Measurements from ENCODE around the gene CLPSL1. TPM values are rescaled to one million over a fixed set of nuclear protein-coding genes. Genes with fewer than 3 reads are reported as not detected.

Gene CLPSL1
- total RNA-seq, 5 donors from 2014 or later (not counting 1 experiment from before 2014, with no cell fraction given), result not detected

- ChIA-PET CTCF (no interaction called here), POLR2A (no interaction called here)
- H3K9me3 ChIP-seq, result no peaks in the 10 kb centered on the region
- H3K36me3 ChIP-seq (ENCODE audit: control insufficient read depth in 2 of 2, extremely low read depth in 1 of 2, insufficient read depth in 1 of 2, low read length in 1 of 2), result no peaks in the 10 kb centered on the region
- DNase-seq (no peak), ATAC-seq (replicated peaks in 1 of 4) (no peak)
- no peaks in the 10 kb centered on the region for H3K4me1 ChIP-seq (ENCODE audit: control insufficient read depth in 1 of 2, extremely low read depth in 1 of 2, insufficient read depth in 2 of 2, low read length in 2 of 2)
- Mint-ChIP-seq H3K9me3 (peaks cover 0 to 8% (median 7%) of the 10 kb centered on the region in 3 donors), H3K4me3 (no peak overlapping the region), H3K27me3 (peaks cover 0 to 4% of the 10 kb centered on the region in 2 donors), H3K27ac (no peak overlapping the region), H3K4me1 (no peaks in the 10 kb centered on the region), H3K36me3 (peaks cover 7% of the 10 kb centered on the region)
- no peak overlapping the region for H3K27ac ChIP-seq (ENCODE audit: low read length)
- WGBS (ENCODE audit: insufficient coverage), result 89% methylated on average over 4 of the region's 7 CpGs
- H3K27me3 ChIP-seq (replicated peaks in 1 of 2; ENCODE audit: control insufficient read depth in 2 of 2, extremely low read depth in 1 of 2, insufficient read depth in 2 of 2, low read length in 1 of 2), result no peaks in the 10 kb centered on the region
- H3K4me3 ChIP-seq (ENCODE audit: control insufficient read depth in 1 of 2, extremely low read depth in 1 of 2, low read length in 1 of 2), result no peak overlapping the region
Observed at GRCh38 chr6:35745509-35745908, 35.3 kb upstream of the CLPSL1 start.

GRCh38 chr6:35746516-35746915 is 34.3 kb upstream of the CLPSL1 start:
- 92% methylated on average over 3 of the region's 3 CpGs for WGBS (ENCODE audit: insufficient coverage)
- DNase-seq (no peak), ATAC-seq (replicated peaks in 1 of 4) (no peak)
- ChIA-PET CTCF (interaction anchor here in 1 of 2 donors (0.8 kb wide), 1 partner anchor 12 kb away, joined by 3 read pairs; no protein-coding TSS in a partner anchor), POLR2A (no interaction called here)
- Mint-ChIP-seq H3K4me3 (no peak overlapping the region), H3K9me3 (peaks cover 0 to 8% (median 7%) of the 10 kb centered on the region in 3 donors), H3K27me3 (peaks cover 0 to 4% of the 10 kb centered on the region in 2 donors), H3K4me1 (no peaks in the 10 kb centered on the region), H3K36me3 (peaks cover 7% of the 10 kb centered on the region), H3K27ac (no peak overlapping the region)
- H3K9me3 ChIP-seq, result no peaks in the 10 kb centered on the region
- no peak overlapping the region for H3K27ac ChIP-seq (ENCODE audit: low read length)
- no peaks in the 10 kb centered on the region for H3K4me1 ChIP-seq (ENCODE audit: control insufficient read depth in 1 of 2, extremely low read depth in 1 of 2, insufficient read depth in 2 of 2, low read length in 2 of 2)
- H3K27me3 ChIP-seq (replicated peaks in 1 of 2; ENCODE audit: control insufficient read depth in 2 of 2, extremely low read depth in 1 of 2, insufficient read depth in 2 of 2, low read length in 1 of 2), result no peaks in the 10 kb centered on the region
- no peaks in the 10 kb centered on the region for H3K36me3 ChIP-seq (ENCODE audit: control insufficient read depth in 2 of 2, extremely low read depth in 1 of 2, insufficient read depth in 1 of 2, low read length in 1 of 2)
- H3K4me3 ChIP-seq (ENCODE audit: control insufficient read depth in 1 of 2, extremely low read depth in 1 of 2, low read length in 1 of 2), result no peak overlapping the region

- Mint-ChIP-seq H3K4me3 (no peak overlapping the region), H3K4me1 (no peaks in the 10 kb centered on the region), H3K27ac (no peak overlapping the region), H3K9me3 (peaks cover 0 to 8% (median 7%) of the 10 kb centered on the region in 3 donors), H3K36me3 (peaks cover 7% of the 10 kb centered on the region), H3K27me3 (peaks cover 0 to 2% of the 10 kb centered on the region in 2 donors)
- no CpG with 5 or more reads among the region's 1 CpG for WGBS (ENCODE audit: insufficient coverage)
- no peak overlapping the region for H3K4me3 ChIP-seq (ENCODE audit: control insufficient read depth in 1 of 2, extremely low read depth in 1 of 2, low read length in 1 of 2)
- ChIA-PET POLR2A (no interaction called here), CTCF (no interaction called here)
- no peaks in the 10 kb centered on the region for H3K4me1 ChIP-seq (ENCODE audit: control insufficient read depth in 1 of 2, extremely low read depth in 1 of 2, insufficient read depth in 2 of 2, low read length in 2 of 2)
- DNase-seq (no peak), ATAC-seq (replicated peaks in 1 of 4) (no peak)
- H3K9me3 ChIP-seq, result no peaks in the 10 kb centered on the region
- H3K27ac ChIP-seq (ENCODE audit: low read length), result no peak overlapping the region
- H3K27me3 ChIP-seq (replicated peaks in 1 of 2; ENCODE audit: control insufficient read depth in 2 of 2, extremely low read depth in 1 of 2, insufficient read depth in 2 of 2, low read length in 1 of 2), result no peaks in the 10 kb centered on the region
- H3K36me3 ChIP-seq (ENCODE audit: control insufficient read depth in 2 of 2, extremely low read depth in 1 of 2, insufficient read depth in 1 of 2, low read length in 1 of 2), result no peaks in the 10 kb centered on the region
Observed at GRCh38 chr6:35747877-35748276, 32.9 kb upstream of the CLPSL1 start.

- POLR2A ChIA-PET, result interaction anchor here in 1 of 2 donors (0.5 kb wide), 1 partner anchor 10 kb away, joined by 7 read pairs; no protein-coding TSS in a partner anchor
- peaks cover 7% of the 10 kb centered on the region for H3K36me3 Mint-ChIP-seq
- CTCF ChIA-PET, result no interaction called here
Observed at GRCh38 chr6:35750557-35750956, 30.3 kb upstream of the CLPSL1 start.

DNA sequence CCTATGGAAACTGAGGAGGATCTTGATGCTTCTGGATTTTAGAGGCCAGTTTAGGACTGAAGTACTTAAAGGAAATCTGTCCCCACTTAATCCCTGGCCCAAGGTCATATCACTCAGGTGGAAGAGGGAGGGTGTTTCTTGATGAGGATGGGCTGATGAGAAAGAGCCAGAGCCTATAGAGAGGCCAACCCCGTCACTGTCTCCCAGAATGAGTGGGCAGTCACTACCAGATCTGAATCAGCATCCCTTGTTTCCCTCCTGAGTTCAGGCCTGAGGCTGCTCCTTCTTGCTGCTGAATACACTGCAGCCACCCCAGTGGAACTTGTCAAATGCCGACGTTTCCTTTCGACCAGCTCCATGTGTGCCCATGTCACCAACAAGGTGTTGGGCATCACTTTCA is 29.2 kb upstream of the CLPSL1 start:
- Mint-ChIP-seq H3K4me3 (no peak overlapping the region), H3K27me3 (peaks cover 0 to 3% of the 10 kb centered on the region in 2 donors), H3K36me3 (peaks cover 7% of the 10 kb centered on the region), H3K9me3 (peaks cover 0 to 8% (median 7%) of the 10 kb centered on the region in 3 donors), H3K27ac (no peak overlapping the region), H3K4me1 (peaks cover 0 to 3% (median 0%) of the 10 kb centered on the region in 3 donors)
- no peak overlapping the region for H3K4me3 ChIP-seq (ENCODE audit: control insufficient read depth in 1 of 2, extremely low read depth in 1 of 2, low read length in 1 of 2)
- ChIA-PET POLR2A (interaction anchor here in 1 of 2 donors (0.7 kb wide), 1 partner anchor 82 kb away, joined by 4 read pairs; no protein-coding TSS in a partner anchor), CTCF (interaction anchor here in 1 of 2 donors (0.6 kb wide), 1 partner anchor 223 kb away, joined by 4 read pairs; no protein-coding TSS in a partner anchor)
- H3K27me3 ChIP-seq (replicated peaks in 1 of 2; ENCODE audit: control insufficient read depth in 2 of 2, extremely low read depth in 1 of 2, insufficient read depth in 2 of 2, low read length in 1 of 2), result no peaks in the 10 kb centered on the region
- no peaks in the 10 kb centered on the region for H3K4me1 ChIP-seq (ENCODE audit: control insufficient read depth in 1 of 2, extremely low read depth in 1 of 2, insufficient read depth in 2 of 2, low read length in 2 of 2)
- no peak for DNase-seq
- no peaks in the 10 kb centered on the region for H3K36me3 ChIP-seq (ENCODE audit: control insufficient read depth in 2 of 2, extremely low read depth in 1 of 2, insufficient read depth in 1 of 2, low read length in 1 of 2)
- 67% methylated on average over 4 of the region's 4 CpGs for WGBS (ENCODE audit: insufficient coverage)
- H3K9me3 ChIP-seq, result no peaks in the 10 kb centered on the region
- H3K27ac ChIP-seq (ENCODE audit: low read length), result no peak overlapping the region
- no peak for ATAC-seq (replicated peaks in 1 of 4)

More at GRCh38 chr6:35750557-35750956, 30.3 kb upstream of the CLPSL1 start:
- WGBS (ENCODE audit: insufficient coverage), result 91% methylated on average over 4 of the region's 7 CpGs
- Mint-ChIP-seq H3K4me1 (peaks cover 0 to 3% (median 0%) of the 10 kb centered on the region in 3 donors), H3K9me3 (peaks cover 0 to 8% (median 7%) of the 10 kb centered on the region in 3 donors), H3K27me3 (peaks cover 0 to 2% of the 10 kb centered on the region in 2 donors), H3K27ac (no peak overlapping the region), H3K4me3 (no peak overlapping the region)
- ATAC-seq (replicated peaks in 1 of 4) (no peak), DNase-seq (no peak)
- Histone ChIP-seq H3K36me3 (ENCODE audit: control insufficient read depth in 2 of 2, extremely low read depth in 1 of 2, insufficient read depth in 1 of 2, low read length in 1 of 2) (no peaks in the 10 kb centered on the region), H3K4me1 (ENCODE audit: control insufficient read depth in 1 of 2, extremely low read depth in 1 of 2, insufficient read depth in 2 of 2, low read length in 2 of 2) (no peaks in the 10 kb centered on the region), H3K27me3 (replicated peaks in 1 of 2; ENCODE audit: control insufficient read depth in 2 of 2, extremely low read depth in 1 of 2, insufficient read depth in 2 of 2, low read length in 1 of 2) (no peaks in the 10 kb centered on the region), H3K4me3 (ENCODE audit: control insufficient read depth in 1 of 2, extremely low read depth in 1 of 2, low read length in 1 of 2) (no peak overlapping the region), H3K27ac (ENCODE audit: low read length) (no peak overlapping the region), H3K9me3 (no peaks in the 10 kb centered on the region)

- 85% methylated on average over 2 of the region's 4 CpGs for WGBS (ENCODE audit: insufficient coverage)
- ChIA-PET POLR2A (no interaction called here), CTCF (no interaction called here)
- peaks cover 7% of the 10 kb centered on the region for H3K36me3 Mint-ChIP-seq
- H3K4me3 Mint-ChIP-seq, result no peak overlapping the region
- peaks cover 0 to 3% (median 0%) of the 10 kb centered on the region in 3 donors for H3K4me1 Mint-ChIP-seq
- Histone ChIP-seq H3K27me3 (replicated peaks in 1 of 2; ENCODE audit: control insufficient read depth in 2 of 2, extremely low read depth in 1 of 2, insufficient read depth in 2 of 2, low read length in 1 of 2) (peaks cover 0 to 4% of the 10 kb centered on the region in 2 experiments), H3K4me3 (ENCODE audit: control insufficient read depth in 1 of 2, extremely low read depth in 1 of 2, low read length in 1 of 2) (no peak overlapping the region), H3K4me1 (ENCODE audit: control insufficient read depth in 1 of 2, extremely low read depth in 1 of 2, insufficient read depth in 2 of 2, low read length in 2 of 2) (no peaks in the 10 kb centered on the region), H3K9me3 (no peaks in the 10 kb centered on the region), H3K27ac (ENCODE audit: low read length) (no peak overlapping the region), H3K36me3 (ENCODE audit: control insufficient read depth in 2 of 2, extremely low read depth in 1 of 2, insufficient read depth in 1 of 2, low read length in 1 of 2) (no peaks in the 10 kb centered on the region)
- peaks cover 0 to 3% of the 10 kb centered on the region in 2 donors for H3K27me3 Mint-ChIP-seq
- no peak for DNase-seq
- H3K9me3 Mint-ChIP-seq, result peaks cover 0 to 8% (median 7%) of the 10 kb centered on the region in 3 donors
- no peak for ATAC-seq (replicated peaks in 1 of 4)
- H3K27ac Mint-ChIP-seq, result no peak overlapping the region
Observed at GRCh38 chr6:35752330-35752729, 28.5 kb upstream of the CLPSL1 start.

Measured in T-cell (primary cell).